Middle frontal gyrus (tissue), 1 donor: ENCODE data around the gene RAB20.
"Not testable (repeated sequence)": the region's sequence is repeated elsewhere in the genome, so short reads cannot be mapped to it uniquely, and the experiment has no call there.

Experiments
- DNase-seq: peaks from one replicate; pipeline ENCODE4 v3.0.0-alpha.2; 2015; ENCODE audit warnings: low spot score; ENCODE audit errors: extremely low spot score

RAB20 gene

GRCh38 chr13:110492679-110493593 lies 68.6 kb downstream of the RAB20 start:
- no peak for DNase-seq

- no peak for DNase-seq
These were observed 69.4 kb downstream of the RAB20 start for GRCh38 chr13:110491869-110492678.

- no peak for DNase-seq
These were observed 71.3 kb downstream of the RAB20 start for GRCh38 chr13:110490009-110490770.

GRCh38 chr13:110486880-110487279 lies 74.6 kb downstream of the RAB20 start:
- DNase-seq = not testable (repeated sequence)

- no peak for DNase-seq
These were observed 75.3 kb downstream of the RAB20 start for GRCh38 chr13:110486061-110486715.

DNA sequence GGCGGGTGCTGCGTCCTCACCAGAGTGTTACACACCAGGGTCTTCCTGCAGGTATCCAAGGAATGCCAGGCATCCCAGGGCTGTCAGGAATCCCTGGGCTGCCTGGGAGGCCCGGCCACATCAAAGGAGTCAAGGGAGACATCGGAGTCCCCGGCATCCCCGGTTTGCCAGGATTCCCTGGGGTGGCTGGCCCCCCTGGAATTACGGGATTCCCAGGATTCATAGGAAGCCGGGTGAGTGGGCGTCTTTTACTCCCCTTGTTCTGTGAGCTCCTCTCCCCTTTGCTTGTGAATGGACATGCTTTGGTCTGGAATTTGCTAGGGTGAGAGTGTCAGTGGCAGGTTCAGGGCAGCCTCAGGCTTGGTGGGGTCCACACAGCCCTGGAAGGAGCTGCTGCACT lies 75.9 kb downstream of the RAB20 start:
- no peak for DNase-seq

DNA sequence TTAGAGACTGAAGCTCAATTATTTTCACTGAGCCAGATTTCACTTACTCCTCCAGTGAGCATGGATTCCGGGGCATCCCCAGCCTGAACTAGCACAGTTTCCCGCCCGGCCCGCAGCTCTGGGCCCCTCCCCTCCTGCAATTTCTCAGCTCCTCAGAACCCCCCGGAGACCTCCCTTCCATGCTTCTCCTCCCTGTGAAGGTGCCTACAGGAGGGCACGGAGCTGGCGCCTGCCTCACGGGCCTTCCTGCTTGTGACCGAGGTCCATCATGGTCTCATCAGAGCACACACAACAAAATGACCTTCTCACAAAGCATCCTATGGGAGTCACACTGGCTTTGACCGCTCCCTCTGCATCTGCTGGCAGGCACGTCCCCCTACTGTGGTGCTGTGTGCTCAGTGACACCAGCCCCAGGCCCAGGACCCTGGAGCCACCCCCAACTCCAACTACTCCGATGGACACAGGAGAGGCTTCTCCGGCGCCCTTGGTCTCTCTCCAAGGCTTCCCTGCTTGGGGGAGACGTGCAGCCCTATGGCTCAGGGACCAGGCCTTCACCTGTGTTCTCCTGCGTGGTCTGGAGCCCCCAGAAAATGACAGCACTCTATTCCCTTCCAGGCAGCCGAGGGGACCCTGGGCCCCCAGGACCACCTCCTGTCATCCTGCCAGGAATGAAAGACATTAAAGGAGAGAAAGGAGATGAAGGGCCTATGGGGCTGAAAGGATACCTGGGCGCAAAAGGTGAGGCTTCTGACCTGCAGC lies 77.1 kb downstream of the RAB20 start:
- DNase-seq = no peak

- DNase-seq = no peak
These were observed 78.0 kb downstream of the RAB20 start for GRCh38 chr13:110483386-110483968.

DNA sequence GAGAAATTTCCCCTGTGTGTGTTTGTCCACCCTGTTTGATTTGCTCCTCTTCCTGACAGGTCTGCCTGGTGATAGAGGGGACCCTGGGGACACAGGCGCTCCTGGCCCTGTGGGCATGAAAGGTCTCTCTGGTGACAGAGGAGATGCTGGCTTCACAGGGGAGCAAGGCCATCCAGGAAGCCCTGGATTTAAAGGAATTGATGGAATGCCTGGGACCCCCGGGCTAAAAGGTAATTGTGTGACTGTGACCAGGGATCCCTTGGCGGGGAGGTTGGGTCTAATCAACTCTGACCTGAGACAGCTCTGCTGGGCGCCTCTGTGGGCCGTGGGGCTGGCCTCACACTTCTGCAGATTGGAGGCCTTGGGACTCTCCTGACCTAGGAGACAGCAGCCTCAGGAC lies 81.4 kb downstream of the RAB20 start:
- no peak for DNase-seq

GRCh38 chr13:110479648-110480047 lies 81.9 kb downstream of the RAB20 start:
- no peak for DNase-seq

- DNase-seq = no peak
These were observed 82.3 kb downstream of the RAB20 start for GRCh38 chr13:110479215-110479545.

DNA sequence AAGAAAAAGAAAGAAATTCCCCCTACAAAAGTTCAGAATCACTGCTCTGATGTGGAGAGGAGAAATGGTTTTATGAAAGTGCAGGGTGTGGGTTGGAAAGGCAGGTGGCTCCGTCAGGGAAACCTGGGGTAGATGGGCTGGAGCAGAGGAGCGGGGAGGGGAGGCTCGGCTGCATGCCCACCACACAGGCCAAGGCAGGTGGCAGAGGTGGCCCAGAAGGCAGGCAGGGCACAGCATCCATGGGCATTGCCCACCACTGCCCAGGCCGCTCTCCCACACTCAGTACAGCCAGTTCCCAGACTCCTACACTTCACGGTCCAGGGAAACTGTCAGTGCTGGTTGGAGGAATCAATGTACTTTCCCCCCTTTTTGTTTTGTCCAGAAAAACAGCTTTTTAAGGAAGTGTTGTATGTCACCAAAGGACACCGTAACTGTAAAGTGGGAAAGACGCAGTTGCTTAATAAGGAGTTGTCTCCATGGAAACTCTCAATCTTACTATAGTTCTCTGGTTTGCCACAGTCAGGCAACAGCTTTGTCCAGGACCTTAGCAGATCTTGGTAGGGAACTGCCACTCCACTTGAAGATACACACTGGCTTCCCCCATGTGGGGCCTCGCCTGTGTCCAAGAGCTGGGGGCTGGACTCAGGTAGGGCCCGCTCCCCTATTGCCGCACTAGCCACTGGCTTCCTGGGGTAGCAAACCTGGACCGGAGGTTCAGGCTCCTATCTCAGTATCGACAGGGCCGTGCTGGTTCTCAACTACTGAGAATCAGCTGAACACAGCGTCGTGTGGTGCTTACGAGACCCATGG lies 82.9 kb downstream of the RAB20 start:
- no peak for DNase-seq

- DNase-seq = no peak
These were observed 83.7 kb downstream of the RAB20 start for GRCh38 chr13:110477706-110478245.

GRCh38 chr13:110476220-110476617 lies 85.3 kb downstream of the RAB20 start:
- no peak for DNase-seq

GRCh38 chr13:110475550-110476219 lies 85.8 kb downstream of the RAB20 start:
- DNase-seq = no peak

- no peak for DNase-seq
These were observed 86.4 kb downstream of the RAB20 start for GRCh38 chr13:110475117-110475516.

- DNase-seq = no peak
These were observed 86.8 kb downstream of the RAB20 start for GRCh38 chr13:110474713-110475112.
